Kidney glomerular epithelial cell (primary cell): ENCODE data around the gene KRT84.

Source experiments
- DNase-seq: peaks from one replicate; lab custom pipeline; 2025; lab: John Stamatoyannopoulos, UW

The KRT84 gene

DNA sequence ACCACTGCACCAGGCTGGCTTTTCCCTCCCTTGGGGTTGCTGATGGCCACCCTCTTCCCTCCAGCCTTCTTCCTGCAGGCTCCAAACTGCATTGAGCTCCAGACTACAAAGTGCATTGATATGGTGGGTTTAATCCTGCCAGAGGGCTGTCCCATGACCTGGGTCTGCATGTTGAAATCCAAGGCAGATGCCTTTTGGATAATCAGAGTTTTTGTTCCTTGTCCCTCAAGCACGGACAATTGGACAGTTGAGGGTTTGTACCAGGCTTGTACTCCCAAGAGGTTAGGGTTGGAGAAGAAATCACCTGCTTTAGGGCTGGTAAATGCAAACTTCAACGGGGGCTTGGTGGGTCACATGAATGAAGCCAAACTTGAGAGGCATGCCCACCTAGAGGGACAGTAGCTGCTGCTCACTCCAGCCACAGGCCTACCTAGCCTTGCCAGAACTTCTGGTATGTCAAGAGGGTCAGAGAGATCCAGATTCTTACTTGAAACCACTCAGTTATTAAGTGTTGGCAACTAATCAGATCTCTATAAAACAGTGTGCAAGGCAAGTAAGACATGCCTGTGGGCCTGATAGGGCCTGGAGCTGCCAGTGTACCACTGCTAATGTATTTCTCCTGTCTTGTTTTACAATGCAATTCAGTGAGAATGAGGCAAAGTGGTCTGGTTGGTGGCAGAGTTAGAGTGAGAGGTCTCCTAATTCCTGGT, 42.5 kb downstream of the KRT84 start:
- DNase-seq, result no peak

DNA sequence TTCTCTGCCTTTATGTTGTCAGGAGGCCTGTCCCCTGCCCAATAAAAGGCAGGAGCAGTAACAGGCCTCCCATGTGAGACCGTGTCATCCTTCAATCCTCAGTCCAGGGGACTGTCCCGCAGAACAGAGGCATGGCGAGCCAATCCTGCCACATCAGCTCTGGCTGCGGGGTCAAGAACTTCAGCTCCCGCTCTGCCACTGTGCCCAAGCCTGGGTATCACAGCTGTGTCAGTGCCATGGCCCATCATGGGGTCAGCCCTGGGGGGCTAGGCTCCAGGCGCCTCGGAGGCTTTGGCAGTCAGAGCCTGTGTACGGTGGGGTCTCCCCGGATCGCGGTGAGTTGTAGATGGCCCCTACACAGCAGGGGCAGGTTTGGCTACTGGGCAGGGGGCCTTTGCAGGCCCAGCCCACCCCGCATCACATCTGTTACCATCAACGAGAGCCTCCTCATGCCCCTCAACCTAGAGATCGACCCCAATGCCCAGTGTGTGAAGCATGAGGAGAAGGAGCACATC, 44.3 kb downstream of the KRT84 start:
- DNase-seq, result no peak

DNA sequence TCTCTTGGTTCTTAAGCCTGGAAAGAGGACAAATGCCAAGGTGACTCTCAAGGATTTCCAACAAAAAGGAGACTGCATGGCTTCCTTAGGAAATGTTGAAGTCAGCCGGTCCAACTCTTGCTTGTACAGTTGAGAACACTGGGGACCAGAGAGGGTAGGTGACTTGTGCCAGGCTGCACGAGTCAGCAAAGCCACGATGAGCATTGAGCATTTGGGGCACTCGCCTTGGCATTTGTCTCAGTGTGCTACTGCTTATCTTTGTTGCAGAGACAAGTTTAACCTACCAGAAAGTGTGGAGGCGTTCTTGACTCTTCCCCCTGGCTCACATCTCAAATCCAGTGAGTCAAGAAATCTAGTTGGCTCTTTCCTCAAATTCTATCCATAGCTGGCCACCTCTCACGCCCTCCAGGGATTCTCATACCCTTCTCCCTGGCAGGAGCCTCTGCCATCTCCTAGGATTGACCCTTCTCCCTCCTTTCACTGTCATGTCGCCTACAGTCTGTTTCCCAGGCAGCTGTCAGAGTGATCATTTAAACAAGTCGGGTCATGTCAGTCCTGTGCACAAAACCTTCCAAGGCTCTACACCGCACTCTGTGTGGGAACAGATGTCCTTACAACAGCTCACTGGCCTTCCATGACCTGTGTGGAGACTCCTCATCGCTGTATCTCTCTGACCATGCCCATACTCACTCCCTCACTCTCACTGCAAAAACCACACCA, 47.1 kb downstream of the KRT84 start:
- DNase-seq, result no peak

DNA sequence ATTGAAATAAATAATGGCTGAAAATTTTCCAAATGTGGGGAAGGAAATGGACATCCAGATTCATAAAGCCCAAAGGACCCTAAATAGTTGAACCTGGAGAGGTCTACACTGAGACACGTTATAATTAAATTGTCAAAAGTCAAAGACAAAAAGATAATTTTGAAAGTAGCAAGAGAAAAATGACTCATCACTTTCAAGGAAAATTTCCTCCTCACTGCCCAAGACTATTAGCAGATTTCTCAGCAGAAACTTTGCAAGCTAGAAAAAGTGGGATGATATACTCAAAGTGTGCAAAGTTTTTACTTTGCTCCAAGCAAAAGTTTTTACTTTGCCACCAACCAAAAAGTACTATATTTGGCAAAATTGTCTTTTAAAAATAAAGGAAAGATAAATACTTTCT, 48.4 kb downstream of the KRT84 start:
- DNase-seq, result peak; percentile 1

DNA sequence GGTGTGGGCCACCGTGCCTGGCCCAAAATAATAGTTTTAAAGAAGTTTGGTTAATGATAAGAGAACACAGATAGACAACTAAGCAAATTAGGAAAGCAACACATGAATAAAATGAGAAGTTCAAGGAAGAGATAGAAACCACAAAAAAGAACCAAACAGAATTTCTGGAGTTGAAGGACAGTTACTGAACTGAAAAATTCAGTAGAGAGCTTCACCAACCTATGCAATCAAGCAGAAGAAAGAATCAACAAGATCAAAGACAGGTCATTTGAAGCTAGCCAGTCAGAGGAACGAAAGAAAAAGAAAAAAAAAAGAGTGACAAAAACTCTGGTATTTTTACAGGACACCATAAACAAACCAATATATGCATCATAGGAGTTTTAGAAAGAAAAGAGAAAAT, 48.8 kb downstream of the KRT84 start:
- DNase-seq, result no peak

DNA sequence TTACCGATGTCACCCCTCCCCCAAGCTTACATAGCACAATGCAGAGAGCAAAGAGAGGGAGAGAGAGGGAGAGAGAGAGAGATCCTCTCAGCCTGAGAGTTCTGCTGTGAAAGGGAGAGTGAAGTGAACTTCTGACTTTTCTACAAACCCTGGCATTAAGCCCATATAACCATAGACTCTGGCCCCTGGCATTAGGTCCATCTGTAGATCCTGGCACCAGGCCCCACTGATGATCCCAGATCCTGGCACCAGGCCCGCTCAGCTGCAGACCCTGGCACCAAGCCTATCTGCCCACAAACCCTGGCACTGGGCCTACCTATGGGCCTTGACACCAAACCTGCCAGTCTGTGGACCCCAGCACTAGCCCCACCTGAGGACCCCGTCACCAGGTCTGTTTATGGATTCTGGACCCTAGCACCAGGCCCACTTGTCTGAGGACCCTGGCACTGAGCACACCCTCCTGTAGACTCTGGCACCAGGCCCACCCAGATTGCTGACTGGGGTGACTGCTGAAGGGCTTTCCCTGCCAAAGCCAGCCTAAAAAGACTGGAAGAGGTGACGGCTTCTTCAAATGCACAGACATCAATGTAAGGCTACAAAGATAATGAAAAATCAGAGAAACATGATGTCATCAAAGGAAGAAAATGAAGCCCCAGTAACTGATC, 49.7 kb downstream of the KRT84 start:
- DNase-seq, result no peak

DNA sequence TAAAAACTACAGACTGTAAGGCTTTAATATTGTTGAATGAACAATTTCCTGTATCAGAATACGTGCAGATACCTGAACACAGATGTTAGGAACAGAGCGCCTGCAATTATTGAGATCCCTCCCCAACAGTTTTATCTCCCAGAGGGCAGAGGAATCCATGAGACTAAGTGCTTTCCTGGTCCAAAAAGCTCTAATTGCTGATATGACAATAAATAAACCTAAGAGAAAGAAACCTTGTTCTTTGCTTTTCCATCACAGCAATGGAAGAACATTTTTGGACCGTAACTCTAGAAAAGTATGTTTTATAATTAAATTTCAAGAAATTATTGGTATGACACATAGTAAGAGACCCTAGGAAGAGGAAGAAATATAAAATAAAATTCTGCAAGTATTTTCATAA, 51.3 kb downstream of the KRT84 start:
- no peak for DNase-seq

DNA sequence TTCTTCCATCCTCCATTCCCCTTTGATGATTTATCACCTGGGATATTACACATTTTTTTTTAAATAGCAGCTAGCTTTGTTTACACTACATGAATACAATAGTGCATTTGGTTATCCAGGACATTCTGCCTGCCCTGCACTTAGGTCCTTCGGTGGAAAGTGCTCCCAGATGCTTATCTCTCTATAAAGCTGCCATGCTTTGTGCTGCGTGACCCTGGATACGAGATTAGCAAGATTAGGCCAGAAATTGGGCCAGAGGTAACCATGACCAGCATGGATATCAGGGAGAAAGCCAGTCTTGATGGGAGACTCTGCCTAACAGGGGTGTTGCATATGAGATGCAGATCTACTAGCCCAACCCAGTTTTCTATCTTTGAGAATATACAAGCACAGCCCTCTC, 52.1 kb downstream of the KRT84 start:
- no peak for DNase-seq

DNA sequence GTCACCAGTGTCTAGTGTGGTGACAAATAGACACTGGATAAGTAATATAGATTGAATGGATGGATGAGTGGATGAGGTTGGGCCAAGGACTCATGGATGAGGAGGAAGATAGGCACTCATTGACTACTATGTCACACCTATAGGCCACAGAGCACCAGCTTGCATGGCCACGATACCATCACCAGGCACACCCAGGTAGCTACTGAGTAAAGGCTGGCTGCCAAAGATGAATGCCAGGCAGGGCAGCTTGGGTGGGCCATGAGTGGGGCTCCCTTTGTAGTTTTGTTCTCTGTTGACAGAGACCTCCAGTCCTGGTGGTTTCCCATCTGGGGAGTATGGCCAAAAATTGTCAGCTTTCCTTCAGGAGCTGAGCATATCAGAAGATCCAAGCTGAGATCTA, 53.1 kb downstream of the KRT84 start:
- DNase-seq, result no peak

DNA sequence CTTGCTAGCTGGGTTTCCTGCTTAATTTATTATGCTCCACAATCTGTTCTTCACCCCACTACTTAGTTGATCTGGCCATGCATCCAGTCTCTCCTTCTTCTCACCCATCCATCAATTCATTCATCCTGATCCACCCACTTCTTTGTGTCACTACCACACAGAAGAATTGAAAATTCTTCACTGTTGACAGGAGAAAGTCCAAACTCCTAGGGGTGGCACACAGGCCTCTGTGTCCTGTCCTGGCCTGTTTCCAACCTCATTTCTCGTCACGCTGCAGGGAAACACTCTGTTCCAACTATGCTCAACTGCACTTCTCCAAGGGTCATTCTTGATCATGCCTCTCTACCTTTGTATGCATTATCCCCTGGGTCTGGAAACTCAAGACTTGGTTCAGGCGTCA, 53.6 kb downstream of the KRT84 start:
- DNase-seq, result no peak

DNA sequence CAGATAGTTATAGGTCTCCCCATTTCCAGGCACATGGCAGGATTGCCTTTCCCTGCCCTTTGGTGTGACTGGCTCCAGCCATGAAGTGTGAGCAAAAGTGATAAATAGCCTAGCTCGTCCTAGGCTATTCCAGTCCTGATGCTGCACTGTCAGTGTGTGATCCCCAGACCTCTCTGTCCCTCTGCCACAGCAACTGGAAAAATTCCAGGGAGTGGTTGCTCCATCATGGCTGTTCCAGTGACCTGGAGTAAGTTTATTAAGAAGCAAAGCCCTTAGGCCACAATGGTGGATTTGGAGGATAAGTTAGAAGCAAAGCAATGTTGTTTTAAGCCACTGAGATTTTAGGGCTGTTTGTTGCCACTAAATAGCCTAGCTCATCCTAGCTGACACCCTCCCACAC, 54.4 kb downstream of the KRT84 start:
- no peak for DNase-seq

DNA sequence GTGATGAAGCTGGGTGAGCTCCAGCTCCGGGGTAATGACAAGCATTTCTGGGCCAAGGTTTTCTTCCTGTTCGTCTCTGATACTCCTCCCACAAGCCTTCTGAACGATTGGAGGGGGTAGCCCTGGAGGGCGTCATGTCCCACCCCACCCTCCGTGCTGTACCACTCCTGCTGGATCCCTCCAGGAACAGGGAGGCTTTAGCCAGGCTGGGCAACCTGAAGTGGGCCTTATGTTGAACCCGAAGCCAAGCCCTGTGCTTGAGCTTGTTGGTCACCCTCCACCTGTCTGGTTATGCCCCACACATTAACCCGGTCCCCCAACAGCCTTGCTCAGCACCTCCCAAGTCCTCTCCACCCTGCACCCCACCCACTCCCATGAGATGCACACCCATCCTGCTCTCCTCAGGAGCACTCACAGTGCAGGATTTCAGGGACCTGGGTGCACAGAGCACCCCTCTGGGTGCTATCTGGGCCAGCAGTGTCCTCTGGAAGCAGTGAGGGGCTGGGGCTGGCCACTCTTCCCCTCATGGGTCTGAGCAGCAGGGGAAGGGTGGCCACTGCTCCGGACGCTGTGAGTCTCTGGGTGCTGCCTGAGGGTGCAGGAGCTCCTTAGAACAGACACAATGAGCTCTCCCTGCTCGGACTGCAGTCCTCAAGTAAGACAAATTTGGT, 57.5 kb downstream of the KRT84 start:
- DNase-seq, result no peak
